Mucosa of gallbladder (tissue), 1 donor: ENCODE results near the gene TM9SF3. TPM values are rescaled to one million over a fixed set of nuclear protein-coding genes. Genes with fewer than 3 reads are reported as not detected.
"Not testable (repeated sequence)": the region's sequence is repeated elsewhere in the genome, so short reads cannot be mapped to it uniquely, and the experiment has no call there.

Source experiments
- DNase-seq: peaks from one replicate; pipeline ENCODE4 v3.0.0-alpha.2; 2020; ENCODE audit warnings: low spot score
- total RNA-seq: library from RNA; stranded (reverse); gene quantifications from one replicate; pipeline ENCODE4 v1.2.1, GENCODE V29; 2021
- donor health status: DM: no; HTN: no; CAD: no.

Gene TM9SF3
- total RNA-seq, 1 donor from 2014 or later = 263 TPM

- no peak for DNase-seq
These were observed 18.4 kb downstream of the TM9SF3 start for GRCh38 chr10:96568402-96568801.

DNA sequence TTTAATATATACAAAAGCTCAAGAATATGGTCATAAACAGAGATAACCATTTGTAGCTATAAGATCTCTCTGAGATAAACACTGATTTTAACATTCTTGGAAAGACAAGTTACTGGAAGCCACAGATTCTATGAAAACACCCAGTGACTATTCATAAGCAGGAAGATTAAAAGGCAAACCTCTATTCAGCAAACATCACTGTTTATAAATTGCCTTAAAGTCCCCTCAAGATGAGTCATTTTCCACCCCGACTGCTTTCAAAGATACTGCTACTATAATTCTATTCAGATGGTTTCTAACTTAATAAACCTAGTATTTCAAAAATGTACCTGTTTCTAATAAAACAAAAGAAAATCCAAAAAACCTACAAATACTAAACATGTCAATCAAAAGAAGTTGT lies 21.0 kb downstream of the TM9SF3 start:
- DNase-seq = no peak

GRCh38 chr10:96560966-96561887 lies 25.6 kb downstream of the TM9SF3 start:
- no peak for DNase-seq

GRCh38 chr10:96560489-96560888 lies 26.3 kb downstream of the TM9SF3 start:
- no peak for DNase-seq

DNA sequence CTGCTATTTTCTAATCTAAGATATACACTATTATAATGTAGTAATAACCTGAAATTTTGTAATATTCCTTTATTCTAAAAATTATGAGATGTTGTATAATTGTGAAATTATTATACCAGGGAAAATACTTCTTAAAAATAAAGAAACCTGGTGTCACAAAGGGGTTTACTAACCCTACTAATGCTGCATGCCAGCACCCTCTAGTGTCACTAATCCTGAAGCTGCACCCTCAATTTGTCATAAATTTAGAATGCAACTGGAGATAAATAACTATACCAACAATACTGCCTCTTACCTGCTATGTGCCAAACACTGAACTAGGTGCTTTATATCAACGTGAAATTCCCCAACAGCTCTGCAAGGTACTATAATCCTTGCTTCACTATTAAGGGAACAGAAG lies 30.8 kb downstream of the TM9SF3 start:
- DNase-seq = no peak

GRCh38 chr10:96555330-96555729 lies 31.5 kb downstream of the TM9SF3 start:
- DNase-seq = no peak

- DNase-seq = no peak
These were observed 38.2 kb downstream of the TM9SF3 start for GRCh38 chr10:96548589-96548988.

GRCh38 chr10:96545558-96545957 lies 41.3 kb downstream of the TM9SF3 start:
- not testable (repeated sequence) for DNase-seq

DNA sequence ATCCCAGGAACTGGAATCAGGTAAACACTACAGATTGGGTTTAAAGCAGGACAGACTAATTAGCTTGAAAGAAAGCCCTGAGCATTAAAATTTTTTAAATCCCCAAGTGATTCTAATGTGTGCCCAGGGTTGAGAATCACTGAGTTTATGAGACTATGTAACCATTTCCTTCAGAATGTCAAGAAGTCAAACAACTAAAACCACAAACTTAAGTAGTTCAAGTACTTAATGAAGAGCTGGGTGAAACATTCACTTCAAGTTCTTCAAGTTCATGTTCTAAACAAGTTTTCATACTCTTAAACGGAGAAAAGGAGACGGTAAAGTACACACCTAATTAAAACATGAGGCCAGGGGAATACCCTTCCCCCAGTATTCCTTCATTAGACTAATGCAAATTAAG lies 44.9 kb downstream of the TM9SF3 start:
- DNase-seq = no peak

GRCh38 chr10:96540240-96540639 lies 46.6 kb downstream of the TM9SF3 start:
- no peak for DNase-seq

GRCh38 chr10:96538683-96539082 lies 48.1 kb downstream of the TM9SF3 start:
- no peak for DNase-seq

DNA sequence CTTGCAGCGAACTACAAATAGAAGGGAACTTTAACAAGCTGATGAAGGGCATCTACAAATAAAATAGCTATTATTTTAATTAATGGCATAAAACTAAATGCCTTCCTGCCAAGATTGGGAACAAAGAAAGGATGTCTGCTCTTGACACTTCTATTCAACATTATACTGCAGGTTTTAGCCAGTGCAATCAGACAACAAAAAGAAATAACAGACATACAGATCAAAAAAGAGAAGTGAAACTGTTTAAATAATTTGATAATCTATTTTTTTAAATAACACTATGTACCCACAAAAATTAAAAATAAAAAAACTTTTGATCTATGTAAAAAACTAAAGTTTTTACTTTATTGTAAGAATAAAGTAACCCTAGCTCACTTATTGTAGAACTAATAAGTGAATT lies 50.7 kb downstream of the TM9SF3 start:
- no peak for DNase-seq

DNA sequence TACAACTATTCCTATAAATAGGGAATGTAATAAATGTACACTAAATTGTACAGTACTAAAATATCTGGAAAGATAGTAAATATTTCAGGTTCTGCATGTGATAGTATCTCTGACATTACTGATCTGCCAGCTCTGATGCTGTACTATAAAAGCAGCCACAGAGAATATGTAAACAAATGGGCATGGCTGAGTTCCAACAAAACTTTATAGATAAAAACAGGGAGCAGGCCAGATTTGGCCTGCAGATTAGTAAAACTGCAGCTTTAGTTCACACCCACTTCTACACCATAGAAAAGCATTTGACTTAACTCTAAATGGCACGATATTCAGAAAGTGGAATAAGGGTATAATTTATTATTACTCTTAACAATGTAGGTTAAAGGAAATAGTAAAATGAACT lies 54.3 kb downstream of the TM9SF3 start:
- no peak for DNase-seq

DNA sequence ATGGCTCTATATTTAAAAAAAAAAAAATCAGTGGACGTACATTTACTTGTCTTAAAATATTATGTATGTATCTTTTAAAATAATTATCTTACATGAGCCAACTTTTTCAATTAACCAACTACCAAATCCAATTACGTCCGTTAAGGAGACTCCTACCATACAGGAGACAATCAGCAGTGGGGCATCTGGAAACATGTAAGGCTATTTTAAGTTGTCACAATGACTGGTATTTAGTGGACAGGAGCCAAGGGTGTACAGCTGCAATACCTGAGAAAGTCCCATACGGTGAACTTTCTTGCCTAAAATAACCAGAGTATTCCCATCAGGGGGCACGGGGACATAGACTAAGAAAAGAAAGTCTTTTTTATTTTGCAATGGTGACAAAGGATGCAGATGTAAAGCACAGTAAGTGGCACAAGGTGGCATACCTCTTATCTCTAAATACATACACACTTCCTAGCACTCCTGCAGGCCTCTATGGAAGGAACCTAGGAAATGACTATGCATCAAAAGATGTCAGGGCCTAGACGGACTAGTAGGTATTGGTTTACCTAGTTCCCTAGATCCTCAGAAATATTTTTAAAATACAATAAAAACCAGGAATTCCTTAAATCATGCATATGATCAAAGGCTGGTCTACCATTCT lies 57.1 kb downstream of the TM9SF3 start:
- DNase-seq = no peak

GRCh38 chr10:96524741-96525140 lies 62.1 kb downstream of the TM9SF3 start:
- DNase-seq = no peak

- no peak for DNase-seq
These were observed 69.5 kb downstream of the TM9SF3 start for GRCh38 chr10:96517284-96517683.

DNA sequence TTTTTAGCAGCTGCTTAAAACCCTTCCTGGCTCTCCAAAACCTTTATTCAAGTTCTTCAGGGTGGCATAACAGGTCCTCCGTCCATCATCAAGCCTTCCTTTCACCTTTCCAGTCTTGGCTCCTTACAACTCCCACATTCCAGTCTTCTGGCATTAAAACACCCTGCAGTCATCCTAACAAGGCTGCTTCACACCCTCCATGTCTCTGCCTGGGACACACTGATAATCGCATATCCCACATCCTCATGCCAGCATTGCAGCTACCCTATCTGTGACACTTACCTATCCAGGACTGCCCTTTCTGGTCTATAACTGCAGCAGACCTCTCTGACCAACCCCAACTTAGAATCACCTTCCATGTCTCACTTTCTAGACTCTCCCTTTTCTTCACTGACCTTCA lies 70.5 kb downstream of the TM9SF3 start:
- DNase-seq = no peak

- peak; percentile 88 for DNase-seq
These were observed 72.9 kb downstream of the TM9SF3 start, which contains the start of gene TLL2 for GRCh38 chr10:96513698-96514561. TLL2 (minus strand) TSS chr10:96513926; CDS start chr10:96513685, 241 bp downstream.

DNA sequence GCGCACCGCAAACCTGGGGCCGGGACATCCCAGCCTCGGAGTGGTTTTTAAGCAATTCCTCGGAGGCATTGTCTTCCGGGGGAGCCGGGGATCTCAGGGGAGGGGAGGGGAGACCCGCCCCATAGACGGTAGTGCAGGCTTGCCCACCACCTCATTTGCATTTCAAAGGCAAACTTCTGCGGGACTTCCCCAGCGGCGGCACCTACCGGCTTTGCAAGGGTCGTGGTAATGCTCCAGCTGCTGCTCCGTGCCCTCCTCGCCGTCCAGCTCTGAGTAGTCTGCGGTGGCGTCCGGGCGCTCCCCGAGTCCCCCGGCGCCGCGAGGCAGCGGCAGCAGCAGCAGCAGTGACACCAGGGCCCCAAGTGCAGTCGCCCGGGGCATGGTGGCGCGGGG lies 73.5 kb downstream of the TM9SF3 start:
- no peak for DNase-seq

DNA sequence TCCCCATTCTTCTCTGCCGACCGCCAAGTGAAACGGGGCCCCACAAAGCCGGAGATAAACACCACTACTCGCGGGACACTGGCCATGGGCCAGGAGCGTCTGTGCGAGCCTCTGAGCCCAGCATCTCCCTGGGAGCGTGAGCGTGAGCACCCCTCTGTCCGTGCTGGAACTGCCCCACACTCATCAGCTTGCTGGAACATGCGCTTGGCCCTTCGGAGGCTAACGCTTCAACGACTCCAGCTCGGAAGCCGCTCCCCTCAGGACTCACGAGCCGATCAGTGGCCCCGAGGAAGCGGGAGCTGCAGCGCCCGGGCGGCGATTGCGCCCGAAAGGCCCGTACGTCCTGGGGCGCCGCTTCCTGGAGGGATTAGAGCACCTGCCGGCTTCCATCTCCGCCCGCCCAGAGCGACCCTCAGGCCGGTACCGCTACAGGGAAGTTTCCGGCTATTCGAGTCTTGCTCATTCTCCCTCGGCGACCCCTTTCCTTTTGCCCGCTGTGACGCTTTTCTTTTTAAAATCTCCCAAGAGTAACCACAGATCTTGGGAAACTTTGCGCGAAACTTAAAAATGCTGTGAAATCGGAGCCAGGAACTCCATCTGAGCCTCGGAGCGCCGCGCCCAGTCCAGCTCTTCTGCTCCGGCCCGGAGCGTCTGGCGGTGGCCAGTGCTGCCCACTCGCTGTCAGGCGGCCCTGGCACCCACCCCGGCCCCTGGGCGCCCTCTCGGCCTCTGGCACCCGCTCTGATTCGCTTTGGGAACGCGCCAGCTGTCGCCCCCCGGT lies 74.1 kb downstream of the TM9SF3 start:
- no peak for DNase-seq
